DOHH2 (cell line): ENCODE results near the gene USH2A.

Experiments
- CTCF ChIP-seq: fragments of 200-600 bp; sonication (generic); IDR thresholded peaks from one replicate; pipeline ENCODE4 v1.5.1; 2014; ENCODE audit warnings: antibody characterized with exemption, mild to moderate bottlenecking, low read depth, low read length; ENCODE audit not compliant: poor library complexity, severe bottlenecking
- EZH2phosphoT487 ChIP-seq: fragments of 200-600 bp; sonication (generic); IDR thresholded peaks from 2 replicates; pipeline ENCODE4 v1.6.1; 2017; ENCODE audit warnings: borderline replicate concordance, mild to moderate bottlenecking, antibody characterized with exemption, low read length, moderate library complexity, mixed read lengths

GRCh38 chr1:216270086-216270773 lies 153.0 kb downstream of the USH2A start:
- no peak for TF ChIP-seq EZH2phosphoT487
- no peak for TF ChIP-seq CTCF
